ENCODE results near the gene SAMD11.

The SAMD11 gene

DNA sequence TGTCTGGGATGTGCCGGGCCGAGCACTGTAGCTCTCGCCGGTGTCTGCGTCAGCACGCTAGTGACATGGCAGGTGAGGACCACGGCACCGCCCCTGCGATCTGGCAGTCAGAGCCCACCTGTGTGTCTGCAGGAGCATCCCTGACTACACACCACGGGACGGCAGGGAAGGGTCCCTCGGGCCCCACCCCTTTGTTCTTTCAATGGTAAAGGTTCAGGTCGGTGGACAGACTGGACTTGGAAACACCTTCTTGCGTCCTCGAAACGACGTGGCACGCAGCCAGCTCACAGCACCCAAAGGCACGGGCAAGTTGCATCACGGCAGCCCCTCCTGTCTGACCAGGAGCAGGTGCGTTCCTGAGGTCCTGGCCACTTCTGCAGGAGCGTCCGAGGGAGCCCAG lies 3.7 kb upstream of the SAMD11 start:
- Histone ChIP-seq H3K79me2 (ENCODE audit: insufficient read depth, low read depth) (no peaks in the 10 kb centered on the region), H4K20me1 (ENCODE audit: insufficient read depth) (no peaks in the 10 kb centered on the region), H3K36me3 (ENCODE audit: insufficient read depth) (no peaks in the 10 kb centered on the region), H3K4me1 (ENCODE audit: low read depth, poor library complexity, severe bottlenecking) (peaks cover 31% of the 10 kb centered on the region), H3K9ac (no peak overlapping the region), H3K4me3 (IDR thresholded peaks at IDR 0.05; ENCODE audit: insufficient read depth, low read depth, low read length) (no peak overlapping the region), H2AFZ (ENCODE audit: low read depth) (no peak overlapping the region), H3K27ac (no peak overlapping the region), H3K27me3 (ENCODE audit: insufficient read depth, low read depth) (peaks cover 98% of the 10 kb centered on the region), H3K4me2 (no peak overlapping the region; the same call in 1 of the 2 replicates)
- TF ChIP-seq, protein P1, sequence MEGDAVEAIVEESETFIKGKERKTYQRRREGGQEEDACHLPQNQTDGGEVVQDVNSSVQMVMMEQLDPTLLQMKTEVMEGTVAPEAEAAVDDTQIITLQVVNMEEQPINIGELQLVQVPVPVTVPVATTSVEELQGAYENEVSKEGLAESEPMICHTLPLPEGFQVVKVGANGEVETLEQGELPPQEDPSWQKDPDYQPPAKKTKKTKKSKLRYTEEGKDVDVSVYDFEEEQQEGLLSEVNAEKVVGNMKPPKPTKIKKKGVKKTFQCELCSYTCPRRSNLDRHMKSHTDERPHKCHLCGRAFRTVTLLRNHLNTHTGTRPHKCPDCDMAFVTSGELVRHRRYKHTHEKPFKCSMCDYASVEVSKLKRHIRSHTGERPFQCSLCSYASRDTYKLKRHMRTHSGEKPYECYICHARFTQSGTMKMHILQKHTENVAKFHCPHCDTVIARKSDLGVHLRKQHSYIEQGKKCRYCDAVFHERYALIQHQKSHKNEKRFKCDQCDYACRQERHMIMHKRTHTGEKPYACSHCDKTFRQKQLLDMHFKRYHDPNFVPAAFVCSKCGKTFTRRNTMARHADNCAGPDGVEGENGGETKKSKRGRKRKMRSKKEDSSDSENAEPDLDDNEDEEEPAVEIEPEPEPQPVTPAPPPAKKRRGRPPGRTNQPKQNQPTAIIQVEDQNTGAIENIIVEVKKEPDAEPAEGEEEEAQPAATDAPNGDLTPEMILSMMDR (conservative IDR thresholded peaks at IDR 0.05; ENCODE audit: low read depth, low read length) = no peak

DNA sequence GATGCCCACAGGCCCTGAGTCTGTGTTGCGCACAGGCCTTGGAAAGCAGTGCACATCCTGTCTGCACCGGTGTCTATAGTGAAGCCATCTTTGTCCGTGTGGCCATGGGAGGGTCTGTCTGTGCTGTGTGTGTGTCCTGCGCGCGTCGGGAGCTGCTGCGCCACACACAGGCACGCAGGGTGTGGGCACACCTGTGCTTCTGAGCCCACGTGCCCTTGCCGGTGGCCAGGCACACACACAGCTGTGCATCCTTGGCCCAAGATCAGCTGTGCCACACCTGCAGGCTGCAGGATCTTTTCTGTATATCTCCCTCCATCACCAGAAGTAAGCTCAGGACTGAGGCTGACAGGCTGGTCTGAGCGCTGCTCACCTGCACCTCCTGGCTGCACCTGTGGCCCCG lies 3.2 kb upstream of the SAMD11 start:
- Histone ChIP-seq H3K4me2 (peak overlapping the region; percentile 58), H3K27me3 (ENCODE audit: insufficient read depth, low read depth) (peaks cover 97% of the 10 kb centered on the region), H3K36me3 (ENCODE audit: insufficient read depth) (no peaks in the 10 kb centered on the region), H4K20me1 (ENCODE audit: insufficient read depth) (no peaks in the 10 kb centered on the region), H3K4me1 (ENCODE audit: low read depth, poor library complexity, severe bottlenecking) (peaks cover 31% of the 10 kb centered on the region), H2AFZ (ENCODE audit: low read depth) (no peak overlapping the region), H3K79me2 (ENCODE audit: insufficient read depth, low read depth) (no peaks in the 10 kb centered on the region), H3K9ac (no peak overlapping the region), H3K4me3 (IDR thresholded peaks at IDR 0.05; ENCODE audit: insufficient read depth, low read depth, low read length) (peak overlapping the region; percentile 55), H3K27ac (no peak overlapping the region)
- TF ChIP-seq, protein P1 (conservative IDR thresholded peaks at IDR 0.05; ENCODE audit: low read depth, low read length) = no peak

DNA sequence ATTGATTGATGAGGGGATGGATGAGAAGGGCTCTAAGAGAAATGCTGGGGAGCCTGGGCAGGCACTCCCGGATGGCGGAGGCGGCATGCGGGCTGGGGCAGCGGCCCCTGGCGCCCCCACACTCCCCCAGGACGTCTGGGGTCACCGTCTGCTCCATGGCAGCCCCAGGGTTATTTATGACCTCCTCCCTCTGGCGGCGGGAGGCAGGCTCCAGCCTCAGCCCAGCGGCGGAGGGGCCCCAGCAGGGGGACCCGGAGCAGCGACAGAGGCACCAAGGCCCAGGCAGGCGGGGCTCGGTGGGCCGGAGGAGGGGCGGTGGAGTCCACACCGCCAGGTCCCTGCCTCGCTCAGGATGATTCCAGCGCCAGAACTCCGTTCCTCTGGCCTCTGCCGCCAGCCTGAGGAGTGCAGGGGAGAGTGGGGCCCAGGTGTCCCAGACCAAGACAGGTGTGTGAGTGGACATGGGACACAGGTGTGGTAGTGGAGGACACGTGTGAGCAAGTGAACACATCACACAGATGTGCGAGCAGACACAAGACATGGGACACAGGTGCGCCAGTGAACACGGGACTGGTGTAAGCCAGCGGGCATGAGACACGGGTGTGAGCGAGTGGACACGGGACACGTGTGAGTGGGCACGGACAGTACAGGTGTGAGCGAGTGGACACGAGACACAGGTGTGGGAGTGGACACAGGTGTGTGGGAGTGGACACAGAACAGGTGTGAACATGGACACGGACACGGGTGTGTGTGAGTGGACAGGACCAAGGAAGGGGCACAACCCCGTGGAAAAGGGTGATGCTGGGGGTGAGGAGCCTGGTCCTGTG lies 2.5 kb upstream of the SAMD11 start:
- Histone ChIP-seq H3K4me1 (ENCODE audit: low read depth, poor library complexity, severe bottlenecking) (peaks cover 31% of the 10 kb centered on the region), H3K4me2 (peak overlapping the region; percentile 58), H3K79me2 (ENCODE audit: insufficient read depth, low read depth) (no peaks in the 10 kb centered on the region), H3K4me3 (IDR thresholded peaks at IDR 0.05; ENCODE audit: insufficient read depth, low read depth, low read length) (peak overlapping the region; percentile 55), H3K27ac (no peak overlapping the region), H4K20me1 (ENCODE audit: insufficient read depth) (no peaks in the 10 kb centered on the region), H3K9ac (no peak overlapping the region), H2AFZ (ENCODE audit: low read depth) (peak overlapping the region; percentile 19; the same call in 1 of the 2 replicates), H3K36me3 (ENCODE audit: insufficient read depth) (no peaks in the 10 kb centered on the region), H3K27me3 (ENCODE audit: insufficient read depth, low read depth) (peaks cover 97% of the 10 kb centered on the region)
- TF ChIP-seq, protein P1 (conservative IDR thresholded peaks at IDR 0.05; ENCODE audit: low read depth, low read length) = peak; percentile 47

DNA sequence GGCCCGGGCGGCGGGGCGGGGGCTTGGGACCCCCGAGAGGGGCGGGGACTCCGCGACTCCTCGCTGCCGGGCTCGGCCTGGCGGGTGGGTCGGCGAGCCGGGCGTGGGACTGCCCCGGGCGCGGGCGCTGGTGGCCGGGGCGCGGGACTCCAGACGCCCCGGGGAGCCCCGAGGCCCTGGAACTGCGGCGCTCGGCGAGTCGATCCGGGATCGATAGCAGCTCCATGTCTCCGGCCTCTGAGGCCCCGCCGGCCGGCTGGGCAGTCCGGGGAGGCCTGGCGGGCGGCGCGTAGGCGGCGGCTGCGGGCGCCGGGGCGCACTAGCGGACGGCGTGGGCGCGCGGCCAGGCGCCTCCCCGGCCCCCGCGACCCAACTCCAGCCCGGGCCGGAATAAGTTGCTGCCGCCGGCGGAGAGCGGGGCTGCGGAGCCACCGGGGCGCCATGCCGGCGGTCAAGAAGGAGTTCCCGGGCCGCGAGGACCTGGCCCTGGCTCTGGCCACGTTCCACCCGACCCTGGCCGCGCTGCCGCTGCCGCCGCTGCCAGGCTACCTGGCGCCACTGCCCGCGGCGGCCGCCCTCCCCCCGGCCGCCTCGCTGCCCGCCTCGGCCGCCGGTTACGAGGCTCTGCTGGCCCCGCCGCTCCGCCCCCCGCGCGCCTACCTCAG lies 400 bp downstream of the SAMD11 start:
- Histone ChIP-seq H3K4me1 (ENCODE audit: low read depth, poor library complexity, severe bottlenecking) (peaks cover 31% of the 10 kb centered on the region), H3K27me3 (ENCODE audit: insufficient read depth, low read depth) (peaks cover 96% of the 10 kb centered on the region), H3K79me2 (ENCODE audit: insufficient read depth, low read depth) (no peaks in the 10 kb centered on the region), H3K4me2 (no peak overlapping the region; the same call in 1 of the 2 replicates), H2AFZ (ENCODE audit: low read depth) (no peak overlapping the region; the same call in 1 of the 2 replicates), H3K27ac (no peak overlapping the region), H3K9ac (no peak overlapping the region), H3K4me3 (IDR thresholded peaks at IDR 0.05; ENCODE audit: insufficient read depth, low read depth, low read length) (no peak overlapping the region), H3K36me3 (ENCODE audit: insufficient read depth) (no peaks in the 10 kb centered on the region), H4K20me1 (ENCODE audit: insufficient read depth) (no peaks in the 10 kb centered on the region)
- TF ChIP-seq, protein P1 (conservative IDR thresholded peaks at IDR 0.05; ENCODE audit: low read depth, low read length) = no peak
